GM12878 (cell line): ENCODE measurements around the gene STPG1. TPM values are rescaled to one million over a fixed set of nuclear protein-coding genes. Genes with fewer than 3 reads are reported as not detected.

Experiments
- ATAC-seq: fragments of 200-7000 bp; cut with Tn5 transposase; 3 replicates; pipeline ENCODE4 v1.9.1; 2020; ENCODE audit warnings: mild to moderate bottlenecking, moderate library complexity
- Bru-seq: library from RNA; stranded (reverse); fragments of 400-500 nt; gene quantifications from one replicate; lab custom pipeline; 2021; lab: Mats Ljungman, UMichigan
- BruChase-seq, 2 experiments: library from RNA; stranded (reverse); fragments of 400-500 nt; gene quantifications; one replicate each; lab custom pipeline; 2021; lab: Mats Ljungman, UMichigan
- BruUV-seq: library from RNA; stranded (reverse); fragments of 400-500 nt; replicated peaks from 2 replicates; lab custom pipeline; 2021; lab: Mats Ljungman, UMichigan
- CTCF ChIA-PET: fragments of 300-600 bp; sonication (Branson Sonifier 250); formaldehyde crosslinking; extraction: SDS; loops from one replicate; lab custom pipeline; 2021; ENCODE audit warnings: inconsistent platforms; lab: Yijun Ruan, JAX
- POLR2A ChIA-PET: fragments of 350-600 bp; formaldehyde crosslinking; extraction: SDS; loops from one replicate; lab custom pipeline; 2021; ENCODE audit warnings: inconsistent platforms; lab: Charles Lee
- RAD21 ChIA-PET: fragments of 300-600 bp; sonication (Branson Sonifier 250); formaldehyde crosslinking; loops from one replicate; lab custom pipeline; 2023; ENCODE audit warnings: antibody characterized with exemption; ENCODE audit not compliant: unreplicated experiment; lab: Charles Lee
- SMC1A ChIA-PET: fragments of 300-600 bp; sonication (Branson Sonifier 250); formaldehyde crosslinking; loops from one replicate; lab custom pipeline; 2023; ENCODE audit not compliant: unreplicated experiment, uncharacterized antibody; lab: Charles Lee
- DNase-seq: peaks from one replicate; pipeline ENCODE4 v3.0.0-alpha.2; 2011; ENCODE audit warnings: low read depth, low spot score
- FAIRE-seq: peaks from 3 replicates; lab custom pipeline; 2011; peaks lifted over from hg19 to GRCh38; lab: Jason Lieb, UNC
- H2AFZ ChIP-seq: 2 replicates; pipeline ENCODE4 v1.6.0; 2011; ENCODE audit warnings: low read depth, low read length, control low read depth; ENCODE audit not compliant: control insufficient read depth
- H3K27ac ChIP-seq: 2 replicates; pipeline ENCODE4 v1.5.1; 2011; ENCODE audit warnings: control low read depth; ENCODE audit not compliant: control insufficient read depth, insufficient read depth
- H3K27me3 ChIP-seq, 2 experiments: replicated peaks in 1 of 2; 2 replicates each; pipeline versions ENCODE4 v1.6.0 to v1.6.1; 2011; ENCODE audit warnings: low read length in 1 of 2; ENCODE audit not compliant: control insufficient read depth in 2 of 2, insufficient read depth in 2 of 2
- H3K36me3 ChIP-seq, 2 experiments: 2 replicates each; pipeline ENCODE4 v1.5.1; 2011; ENCODE audit warnings: low read length in 1 of 2; ENCODE audit not compliant: control insufficient read depth in 2 of 2, insufficient read depth in 2 of 2
- H3K4me1 ChIP-seq: 2 replicates; pipeline ENCODE4 v1.6.1; 2011; ENCODE audit warnings: mild to moderate bottlenecking, low read length, moderate library complexity, mixed read lengths; ENCODE audit not compliant: control insufficient read depth, insufficient read depth
- H3K4me2 ChIP-seq: 2 replicates; pipeline ENCODE4 v1.6.0; 2011; ENCODE audit warnings: control low read depth; ENCODE audit not compliant: control insufficient read depth, insufficient read depth
- H3K4me3 ChIP-seq: fragments of 200-600 bp; sonication (generic); 2 replicates; pipeline ENCODE4 v1.5.1; 2016
- H3K79me2 ChIP-seq: 2 replicates; pipeline ENCODE4 v1.6.0; 2011; ENCODE audit warnings: low read length; ENCODE audit not compliant: control insufficient read depth, insufficient read depth
- H3K9ac ChIP-seq: 2 replicates; pipeline ENCODE4 v1.8.0; 2011; ENCODE audit warnings: low read length, control low read depth, mixed read lengths; ENCODE audit not compliant: control insufficient read depth, insufficient read depth
- H3K9me3 ChIP-seq: replicated peaks from 3 replicates; pipeline ENCODE4 v1.5.1; 2011; ENCODE audit warnings: mild to moderate bottlenecking, low read length; ENCODE audit not compliant: control insufficient read depth, insufficient read depth
- H4K20me1 ChIP-seq: 2 replicates; pipeline ENCODE4 v1.6.0; 2011; ENCODE audit not compliant: control insufficient read depth, insufficient read depth
- BHLHE40 ChIP-seq, 2 experiments: fragments of 450-650 bp in 1 of 2; IDR thresholded peaks; 2 replicates each; pipeline ENCODE4 v1.6.1; 2011 to 2017; ENCODE audit warnings: low read depth in 2 of 2, borderline replicate concordance in 1 of 2, improper control_type of control experiment in 1 of 2, low read length in 1 of 2, mild to moderate bottlenecking in 1 of 2
- BMI1 ChIP-seq: fragments of 450-650 bp; IDR thresholded peaks from 2 replicates; pipeline ENCODE4 v1.6.1; 2016; ENCODE audit warnings: mild to moderate bottlenecking, moderate library complexity, borderline replicate concordance
- CHD2 ChIP-seq: IDR thresholded peaks from 2 replicates; pipeline ENCODE4 v1.6.1; 2011; ENCODE audit warnings: low read depth, low read length, improper control_type of control experiment, borderline replicate concordance
- DPF2 ChIP-seq: fragments of 450-650 bp; IDR thresholded peaks from 2 replicates; pipeline ENCODE4 v1.6.1; 2017; ENCODE audit warnings: mild to moderate bottlenecking
- ELK1 ChIP-seq: IDR thresholded peaks from 2 replicates; pipeline ENCODE4 v1.6.1; 2012; ENCODE audit warnings: low read depth, low read length, improper control_type of control experiment
- FOS ChIP-seq: IDR thresholded peaks from 3 replicates; pipeline ENCODE4 v1.6.1; 2011; ENCODE audit warnings: borderline replicate concordance; ENCODE audit not compliant: insufficient read length; ENCODE audit errors: extremely low read depth
- IKZF1 ChIP-seq: fragments of 450-650 bp; conservative IDR thresholded peaks from 2 replicates; pipeline ENCODE4 v1.6.1; 2017; ENCODE audit warnings: antibody characterized with exemption, mild to moderate bottlenecking
- LARP7 ChIP-seq: fragments of 450-650 bp; IDR thresholded peaks from 2 replicates; pipeline ENCODE4 v1.6.1; 2017; ENCODE audit warnings: mild to moderate bottlenecking
- NFYA ChIP-seq: IDR thresholded peaks from 2 replicates; pipeline ENCODE4 v1.6.1; 2011; ENCODE audit warnings: low read depth, mild to moderate bottlenecking, low read length, improper control_type of control experiment, borderline replicate concordance
- NFYB ChIP-seq: IDR thresholded peaks from 2 replicates; pipeline ENCODE4 v1.6.1; 2011; ENCODE audit warnings: low read depth, mild to moderate bottlenecking, low read length, improper control_type of control experiment, moderate library complexity; ENCODE audit not compliant: insufficient read depth
- POU2F2 ChIP-seq: IDR thresholded peaks from 3 replicates; pipeline ENCODE4 v1.6.1; 2011; ENCODE audit warnings: low read depth, mild to moderate bottlenecking, low read length, borderline replicate concordance
- RB1 ChIP-seq: fragments of 450-650 bp; formaldehyde crosslinking; IDR thresholded peaks from 2 replicates; pipeline ENCODE4 v1.6.1; 2017; ENCODE audit warnings: mild to moderate bottlenecking, borderline replicate concordance
- RUNX3 ChIP-seq: IDR thresholded peaks from 2 replicates; pipeline ENCODE4 v1.6.1; 2012; ENCODE audit warnings: low read length, inconsistent platforms
- SP1 ChIP-seq: IDR thresholded peaks from one replicate; pipeline ENCODE4 v1.6.1; 2011; ENCODE audit warnings: low read depth, low read length
- YY1 ChIP-seq: IDR thresholded peaks from 2 replicates; pipeline ENCODE4 v1.6.1; 2011; ENCODE audit warnings: low read depth, mild to moderate bottlenecking, low read length
- WGBS: methylation state at CpG from one replicate; pipeline ENCODE4 v1.1.6; 2016; ENCODE audit warnings: low lambda C conversion rate; ENCODE audit not compliant: insufficient replicate concordance, insufficient coverage; ENCODE audit errors: missing lambda C conversion rate; 5-methylcytosine and 5-hydroxymethylcytosine counted together
- in situ Hi-C: fragments of 300-500 bp; cut with MboI; formaldehyde crosslinking; loops from 9 replicates; pipeline ENCODE4 v1.14.3; 2018; ENCODE audit warnings: mixed read lengths
- intact Hi-C: fragments of 100-400 bp; cut with micrococcal nuclease; formaldehyde crosslinking; loops from one replicate; pipeline ENCODE4 v1.14.2; 2022; ENCODE audit not compliant: unreplicated experiment
- long read RNA-seq, 2 experiments: library from polyadenylated mRNA; unstranded; transcript quantifications; one replicate each; pipeline ENCODE4 v2.0.0, GENCODE V29; 2019 to 2020
- polyA minus RNA-seq, 3 experiments: library from RNA; depleted of rRNA, polyadenylated mRNA; stranded (reverse); fragments of >200 nt; gene quantifications; 2 replicates each; pipeline ENCODE4 v1.2.3, GENCODE V29; 2011
- polyA plus RNA-seq, 11 experiments: library from polyadenylated mRNA; depleted of rRNA in 4 of 11; unstranded in 6 of 11; stranded (reverse) in 5 of 11; fragments of >200 nt; fragmentation: Nextera tagmentation in 4 of 11; fragmentation: Illumina TruSeq in 1 of 11; extraction: Ambion mirVana in 4 of 11; extraction: Trizol in 1 of 11; gene quantifications; 1 replicate in 1 of 11; 2 replicates in 10 of 11; pipeline versions ENCODE4 v1.2.1 to v1.2.3, GENCODE V29; 2011 to 2016; ENCODE audit warnings: inconsistent platforms in 2 of 11, missing spikeins in 2 of 11, low read depth in 1 of 11
- total RNA-seq, 4 experiments: library from RNA; depleted of rRNA in 3 of 4; stranded (reverse); fragments of >200 nt in 3 of 4; fragmentation: Illumina TruSeq in 1 of 4; extraction: Trizol in 1 of 4; gene quantifications; 2 replicates each; pipeline versions ENCODE4 v1.2.1 to v1.2.3, GENCODE V29; 2013 to 2021

Gene STPG1
- total RNA-seq (2013; cell fraction: nucleolus; rRNA removed): 1.2 and 1.7 TPM in 2 replicates
- total RNA-seq (2014; rRNA removed) (0.05 and 0.28 TPM in 2 replicates), total RNA-seq (2014; rRNA removed; fragmentation: Illumina TruSeq; extraction: Trizol) (0.22 and 0.69 TPM in 2 replicates), total RNA-seq (2021) (0.13 and 0.36 TPM in 2 replicates), polyA plus RNA-seq (2011; rRNA removed) (1.6 TPM in 2 replicates), polyA plus RNA-seq (2014; fragmentation: Illumina TruSeq; extraction: Trizol) (0.17 and 0.71 TPM in 2 replicates), polyA plus RNA-seq (2014; fragmentation: Nextera tagmentation; extraction: Ambion mirVana) (under 1 TPM; 0.35 to 0.76 TPM), polyA plus RNA-seq (2014; rRNA removed) (0.29 and 0.81 TPM in 2 replicates), polyA plus RNA-seq (2016; fragmentation: Nextera tagmentation; extraction: Ambion mirVana) (1 to 10 TPM; 1.5 to 2.6 TPM), polyA minus RNA-seq (2011; rRNA and poly(A)+ RNA removed) (0.46 and 1.9 TPM in 2 replicates), Bru-seq, nascent RNA (percentile 40 among the genes with signal in this experiment), BruChase-seq, experiment 1, labeled RNA remaining after a 6-hour chase (percentile 21 among the genes with signal in this experiment), BruChase-seq, experiment 2, labeled RNA remaining after a 2-hour chase (percentile 28 among the genes with signal in this experiment)
- polyA plus RNA-seq (2011; ENCODE audit: low read depth): 2.6 TPM
- polyA plus RNA-seq (2011; cell fraction: cytosol; rRNA removed): 0.70 and 0.78 TPM in 2 replicates
- 0.52 and 1.3 TPM in 2 replicates for polyA plus RNA-seq (2011; cell fraction: nucleus; rRNA removed)
- 2.1 and 2.6 TPM in 2 replicates for polyA plus RNA-seq (2012)
- polyA minus RNA-seq (2011; cell fraction: cytosol; rRNA and poly(A)+ RNA removed): 1.2 TPM in 1 of 2 replicates, not detected in the other
- 1.1 and 1.7 TPM in 2 replicates for polyA minus RNA-seq (2011; cell fraction: nucleus; rRNA and poly(A)+ RNA removed)
- long read RNA-seq, experiment 1, partial matches to known transcripts: 1 of 1 reads
- long read RNA-seq, experiment 1, other reads (novel, unspliced or antisense): 0 of 1 reads
- long read RNA-seq, experiment 2: 0 reads

- Histone ChIP-seq H3K4me1 (peaks cover 9% of the 10 kb centered on the region), H3K9ac (peak within 1 kb of the TSS; percentile 62), H3K4me2 (peak within 1 kb of the TSS; percentile 93), H3K36me3 (no peaks in the 10 kb centered on the region), H3K4me3 (peak within 1 kb of the TSS; percentile 73), H4K20me1 (no peaks in the 10 kb centered on the region), H2AFZ (peak within 1 kb of the TSS; percentile 97), H3K79me2 (no peaks in the 10 kb centered on the region), H3K27ac (0 out of 2 replicates have a peak within 1 kb of the TSS, but pooled peaks have one; percentile 2), H3K9me3 (no peaks in the 10 kb centered on the region), H3K27me3 (no peaks in the 10 kb centered on the region)
- ChIA-PET RAD21 (interaction anchor here (1.0 to 1.6 kb wide), 3 partner anchors 22 to 414 kb away, joined by 3 to 4 read pairs (median 3); no protein-coding TSS in a partner anchor), CTCF (interaction anchor here (1.2 to 3.3 kb wide), 3 partner anchors 21 to 223 kb away, joined by 3 to 22 read pairs (median 3); no protein-coding TSS in a partner anchor), SMC1A (interaction anchor here (1.1 to 9.8 kb wide), 2 partner anchors 14 to 21 kb away, joined by 3 to 63 read pairs; no protein-coding TSS in a partner anchor), POLR2A (interaction anchor here (1.6 kb wide), 1 partner anchor 19 kb away, joined by 9 read pairs; no protein-coding TSS in a partner anchor)
- ATAC-seq (peak; percentile 40), FAIRE-seq (no peak), DNase-seq (peak; percentile 72)
- WGBS: under 1% methylated on average over 43 of the region's 48 CpGs
- in situ Hi-C loops: no loop called here
- intact Hi-C loops: loop anchor here (2.0 kb wide), 1 partner anchor 221 kb away; no protein-coding TSS in a partner anchor
- BruUV-seq: no TSS peak
- TF ChIP-seq SP1 (peak; percentile 78), POU2F2 (no peak), FOS (peak; percentile 28), BMI1 (peak; percentile 74), IKZF1 (peak; percentile 59), BHLHE40 (IDR thresholded peaks at IDR 0.05; ENCODE audit: borderline replicate concordance in 1 of 2, low read depth in 2 of 2, low read length in 1 of 2) (peak in 1 of 2 experiments; percentile 19; a peak in 1 of 4 replicates), RUNX3 (peak; percentile 33; the same call in 1 of the 2 replicates), YY1 (0 out of 2 replicates have a peak, but pooled peaks have one; percentile 20), NFYB (peak; percentile 88), LARP7 (0 out of 2 replicates have a peak, but pooled peaks have one; percentile 49), CHD2 (0 out of 2 replicates have a peak, but pooled peaks have one; percentile 17), NFYA (peak; percentile 79), DPF2 (0 out of 2 replicates have a peak, but pooled peaks have one; percentile 16), RB1 (0 out of 2 replicates have a peak, but pooled peaks have one; percentile 28), ELK1 (0 out of 2 replicates have a peak, but pooled peaks have one; percentile 22)
Observed at GRCh38 chr1:24413350-24414163, at the start of gene STPG1. TSS of gene STPG1 (minus strand) at chr1:24413782. CDS start at chr1:24401388, 12,394 bp downstream.
